Measurements from ENCODE around the gene ALOX15B. TPM values are rescaled to one million over a fixed set of nuclear protein-coding genes. Genes with fewer than 3 reads are reported as not detected.

Gene ALOX15B
- total and polyA plus RNA-seq, 4 donors: 0.16 to 1.0 (median 0.56) TPM

DNA sequence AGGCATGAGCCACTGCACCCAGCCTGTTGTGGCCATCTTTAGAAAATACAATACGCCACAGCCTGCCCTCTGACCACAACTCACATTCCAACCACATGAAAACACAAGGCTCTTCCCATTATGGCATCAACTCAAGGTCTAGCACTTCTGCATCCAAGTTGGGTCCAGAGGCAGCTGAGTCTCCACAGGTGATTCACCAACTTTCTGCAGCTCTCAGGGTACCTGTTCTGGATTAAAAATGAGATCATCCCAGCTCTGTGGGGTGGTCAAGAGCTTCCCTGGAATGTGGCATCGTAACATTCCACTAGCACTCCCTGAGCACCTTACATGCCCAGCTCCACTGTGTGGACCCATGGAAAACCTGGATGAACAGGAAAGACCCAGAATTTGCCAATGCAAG is 46.3 kb upstream of the ALOX15B start (continued):
- no peak for TF ChIP-seq HNF4A (conservative IDR thresholded peaks at IDR 0.05)
- TF ChIP-seq TAF1 (conservative IDR thresholded peaks at IDR 0.05): no peak
- no peak for TF ChIP-seq NR2F2 (IDR thresholded peaks at IDR 0.05)
- TF ChIP-seq FOXA1 (IDR thresholded peaks at IDR 0.05): no peak
- TF ChIP-seq, protein P1, sequence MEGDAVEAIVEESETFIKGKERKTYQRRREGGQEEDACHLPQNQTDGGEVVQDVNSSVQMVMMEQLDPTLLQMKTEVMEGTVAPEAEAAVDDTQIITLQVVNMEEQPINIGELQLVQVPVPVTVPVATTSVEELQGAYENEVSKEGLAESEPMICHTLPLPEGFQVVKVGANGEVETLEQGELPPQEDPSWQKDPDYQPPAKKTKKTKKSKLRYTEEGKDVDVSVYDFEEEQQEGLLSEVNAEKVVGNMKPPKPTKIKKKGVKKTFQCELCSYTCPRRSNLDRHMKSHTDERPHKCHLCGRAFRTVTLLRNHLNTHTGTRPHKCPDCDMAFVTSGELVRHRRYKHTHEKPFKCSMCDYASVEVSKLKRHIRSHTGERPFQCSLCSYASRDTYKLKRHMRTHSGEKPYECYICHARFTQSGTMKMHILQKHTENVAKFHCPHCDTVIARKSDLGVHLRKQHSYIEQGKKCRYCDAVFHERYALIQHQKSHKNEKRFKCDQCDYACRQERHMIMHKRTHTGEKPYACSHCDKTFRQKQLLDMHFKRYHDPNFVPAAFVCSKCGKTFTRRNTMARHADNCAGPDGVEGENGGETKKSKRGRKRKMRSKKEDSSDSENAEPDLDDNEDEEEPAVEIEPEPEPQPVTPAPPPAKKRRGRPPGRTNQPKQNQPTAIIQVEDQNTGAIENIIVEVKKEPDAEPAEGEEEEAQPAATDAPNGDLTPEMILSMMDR (IDR thresholded peaks at IDR 0.05; ENCODE audit: low read depth, low read length, missing input control): no peak
- TF ChIP-seq HNF4G (IDR thresholded peaks at IDR 0.05): no peak
- TF ChIP-seq RAD21 (IDR thresholded peaks at IDR 0.05): no peak
- TF ChIP-seq EGR1 (IDR thresholded peaks at IDR 0.05; ENCODE audit: low read depth in 2 of 2): no peak
- TF ChIP-seq FOXA2 (IDR thresholded peaks at IDR 0.05): no peak

DNA sequence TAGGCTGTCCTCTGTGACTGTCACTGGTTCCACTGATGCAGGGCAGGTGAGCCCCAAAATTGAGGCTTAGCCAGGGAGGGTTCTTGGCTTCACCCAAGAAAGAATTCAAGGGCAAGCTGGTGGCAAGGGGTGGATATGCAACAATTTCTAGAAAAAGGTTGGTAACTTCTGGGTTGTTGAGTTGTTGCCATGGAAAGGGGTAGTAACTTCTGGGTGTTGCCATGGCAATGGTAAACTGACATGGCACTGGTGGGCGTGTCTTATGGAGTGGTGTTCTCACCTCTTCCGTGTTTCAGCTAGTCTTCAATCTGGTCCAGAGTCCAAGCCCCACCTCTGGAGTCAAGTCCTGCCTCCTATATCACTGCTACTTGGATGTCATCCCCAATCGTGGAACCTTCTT is 45.9 kb upstream of the ALOX15B start:
- TF ChIP-seq, protein P1 (IDR thresholded peaks at IDR 0.05; ENCODE audit: low read depth, low read length, missing input control): no peak
- TF ChIP-seq HNF4A (conservative IDR thresholded peaks at IDR 0.05): no peak
- TF ChIP-seq, protein P2, sequence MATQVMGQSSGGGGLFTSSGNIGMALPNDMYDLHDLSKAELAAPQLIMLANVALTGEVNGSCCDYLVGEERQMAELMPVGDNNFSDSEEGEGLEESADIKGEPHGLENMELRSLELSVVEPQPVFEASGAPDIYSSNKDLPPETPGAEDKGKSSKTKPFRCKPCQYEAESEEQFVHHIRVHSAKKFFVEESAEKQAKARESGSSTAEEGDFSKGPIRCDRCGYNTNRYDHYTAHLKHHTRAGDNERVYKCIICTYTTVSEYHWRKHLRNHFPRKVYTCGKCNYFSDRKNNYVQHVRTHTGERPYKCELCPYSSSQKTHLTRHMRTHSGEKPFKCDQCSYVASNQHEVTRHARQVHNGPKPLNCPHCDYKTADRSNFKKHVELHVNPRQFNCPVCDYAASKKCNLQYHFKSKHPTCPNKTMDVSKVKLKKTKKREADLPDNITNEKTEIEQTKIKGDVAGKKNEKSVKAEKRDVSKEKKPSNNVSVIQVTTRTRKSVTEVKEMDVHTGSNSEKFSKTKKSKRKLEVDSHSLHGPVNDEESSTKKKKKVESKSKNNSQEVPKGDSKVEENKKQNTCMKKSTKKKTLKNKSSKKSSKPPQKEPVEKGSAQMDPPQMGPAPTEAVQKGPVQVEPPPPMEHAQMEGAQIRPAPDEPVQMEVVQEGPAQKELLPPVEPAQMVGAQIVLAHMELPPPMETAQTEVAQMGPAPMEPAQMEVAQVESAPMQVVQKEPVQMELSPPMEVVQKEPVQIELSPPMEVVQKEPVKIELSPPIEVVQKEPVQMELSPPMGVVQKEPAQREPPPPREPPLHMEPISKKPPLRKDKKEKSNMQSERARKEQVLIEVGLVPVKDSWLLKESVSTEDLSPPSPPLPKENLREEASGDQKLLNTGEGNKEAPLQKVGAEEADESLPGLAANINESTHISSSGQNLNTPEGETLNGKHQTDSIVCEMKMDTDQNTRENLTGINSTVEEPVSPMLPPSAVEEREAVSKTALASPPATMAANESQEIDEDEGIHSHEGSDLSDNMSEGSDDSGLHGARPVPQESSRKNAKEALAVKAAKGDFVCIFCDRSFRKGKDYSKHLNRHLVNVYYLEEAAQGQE (IDR thresholded peaks at IDR 0.05): no peak
- no peaks in the 10 kb centered on the region for H3K36me3 ChIP-seq (ENCODE audit: control insufficient read depth in 4 of 4, insufficient read depth in 3 of 4, low read depth in 1 of 4, low read length in 3 of 4)
- H3K4me1 ChIP-seq (ENCODE audit: control insufficient read depth in 4 of 4, insufficient read depth in 4 of 4, low read length in 3 of 4): peaks cover 0 to 11% (median 5%) of the 10 kb centered on the region in 4 donors
- H3K4me3 ChIP-seq (ENCODE audit: low read depth in 1 of 3, low read length in 3 of 3): no peak overlapping the region
- no peak overlapping the region for H3K27ac ChIP-seq (ENCODE audit: low read depth in 1 of 2, low read length in 2 of 2)
- no peaks in the 10 kb centered on the region for H3K9me3 ChIP-seq (ENCODE audit: control insufficient read depth in 4 of 4, low read length in 3 of 4)
- no peak for DNase-seq (ENCODE audit: low spot score)
- no peak overlapping the region for H3K9ac ChIP-seq (ENCODE audit: low read depth in 1 of 2, low read length in 2 of 2)
- H3K27me3 ChIP-seq (ENCODE audit: control insufficient read depth in 4 of 4, insufficient read depth in 4 of 4, low read length in 3 of 4): peaks cover 0 to 4% (median 0%) of the 10 kb centered on the region in 4 donors
- 49% methylated on average over 3 of the region's 3 CpGs for WGBS

DNA sequence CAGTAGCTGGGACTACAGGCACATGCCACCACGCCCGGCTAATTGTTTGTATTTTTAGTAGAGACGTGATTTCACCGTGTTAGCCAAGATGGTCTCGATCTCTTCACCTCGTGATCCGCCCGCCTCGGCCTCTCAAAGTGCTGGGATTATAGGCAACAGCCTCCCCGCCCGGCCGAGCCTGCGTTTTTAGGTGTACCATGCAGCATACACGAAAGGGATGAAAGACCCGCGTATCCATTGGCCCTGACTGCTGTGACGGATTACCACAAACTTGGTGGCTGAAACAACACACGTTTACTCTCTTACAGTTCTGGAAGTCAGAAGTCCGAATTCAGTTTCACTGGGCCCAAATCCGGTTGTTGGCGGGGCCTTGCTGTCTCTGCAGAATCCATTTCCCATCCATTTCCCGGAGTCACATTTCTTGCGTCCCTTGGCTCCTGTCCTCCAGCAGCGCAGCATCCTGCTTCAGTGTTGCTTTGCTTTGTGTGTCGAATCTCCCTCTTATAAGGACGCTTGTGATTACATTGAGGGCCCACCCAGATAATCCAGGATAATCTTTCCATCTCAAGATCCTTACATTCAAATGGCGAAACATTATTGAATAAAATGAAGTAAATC is 44.8 kb upstream of the ALOX15B start:
- no peak overlapping the region for H3K4me3 ChIP-seq (ENCODE audit: low read depth in 1 of 3, low read length in 3 of 3)
- WGBS: 83% methylated on average over 27 of the region's 27 CpGs
- peaks cover 0 to 11% (median 5%) of the 10 kb centered on the region in 4 donors for H3K4me1 ChIP-seq (ENCODE audit: control insufficient read depth in 4 of 4, insufficient read depth in 4 of 4, low read length in 3 of 4)
- H3K9me3 ChIP-seq (ENCODE audit: control insufficient read depth in 4 of 4, low read length in 3 of 4): no peaks in the 10 kb centered on the region
- H3K36me3 ChIP-seq (ENCODE audit: control insufficient read depth in 4 of 4, insufficient read depth in 3 of 4, low read depth in 1 of 4, low read length in 3 of 4): no peaks in the 10 kb centered on the region
- no peak for DNase-seq (ENCODE audit: low spot score)
- TF ChIP-seq, protein P2 (IDR thresholded peaks at IDR 0.05): no peak
- TF ChIP-seq SP1 (IDR thresholded peaks at IDR 0.05): no peak
- no peak for TF ChIP-seq YY1 (IDR thresholded peaks at IDR 0.05)
- no peak for TF ChIP-seq JUND (IDR thresholded peaks at IDR 0.05)
- TF ChIP-seq EGR1 (IDR thresholded peaks at IDR 0.05; ENCODE audit: low read depth in 2 of 2): no peak
- TF ChIP-seq HNF4A (conservative IDR thresholded peaks at IDR 0.05): no peak
- no peak for TF ChIP-seq RXRA (IDR thresholded peaks at IDR 0.05)
- H3K27ac ChIP-seq (ENCODE audit: low read depth in 1 of 2, low read length in 2 of 2): no peak overlapping the region
- no peak overlapping the region for H3K9ac ChIP-seq (ENCODE audit: low read depth in 1 of 2, low read length in 2 of 2)
- H3K27me3 ChIP-seq (ENCODE audit: control insufficient read depth in 4 of 4, insufficient read depth in 4 of 4, low read length in 3 of 4): peaks cover 0 to 5% (median 0%) of the 10 kb centered on the region in 4 donors

All from liver (tissue), 9 donors.